Measurements from ENCODE around the gene SDHB.
A peak's percentile ranks its signal among the peaks of the same experiment; 100 is the strongest.

The SDHB gene

GRCh38 chr1:17020502-17020901 lies 33.3 kb downstream of the SDHB start:
- H3K9me3 ChIP-seq (ENCODE audit: insufficient read depth, low read length): no peaks in the 10 kb centered on the region
- peaks cover 29% of the 10 kb centered on the region for H3K36me3 ChIP-seq (replicated peaks; ENCODE audit: low read depth, low read length)
- no peaks in the 10 kb centered on the region for H3K79me2 ChIP-seq (ENCODE audit: low read length)
- no peak overlapping the region for H3K4me2 ChIP-seq (ENCODE audit: low read length)
- H2AFZ ChIP-seq (ENCODE audit: low read depth, low read length): no peak overlapping the region
- no peak overlapping the region for H3K4me3 ChIP-seq (ENCODE audit: low read length)
- H4K20me1 ChIP-seq (ENCODE audit: insufficient read depth, low read length): 0 out of 2 replicates have a peak, but pooled peaks cover 6% of the 10 kb centered on the region
- H3K27me3 ChIP-seq (ENCODE audit: low read depth, low read length): no peaks in the 10 kb centered on the region
- no peak overlapping the region for H3K27ac ChIP-seq (ENCODE audit: low read length)
- H3K9ac ChIP-seq (ENCODE audit: low read length): no peak overlapping the region
- H3K4me1 ChIP-seq (ENCODE audit: low read length): peaks cover 47% of the 10 kb centered on the region
- TF ChIP-seq EZH2phosphoT487 (IDR thresholded peaks at IDR 0.05; ENCODE audit: low read depth): no peak
- no peak for TF ChIP-seq CTCF (IDR thresholded peaks at IDR 0.05; ENCODE audit: low read depth, low read length)

GRCh38 chr1:17018849-17019248 lies 35.0 kb downstream of the SDHB start:
- Histone ChIP-seq H3K4me2 (ENCODE audit: low read length) (peak overlapping the region; percentile 31), H3K9ac (ENCODE audit: low read length) (no peak overlapping the region), H3K4me1 (ENCODE audit: low read length) (peaks cover 35% of the 10 kb centered on the region), H3K9me3 (ENCODE audit: insufficient read depth, low read length) (no peaks in the 10 kb centered on the region), H3K79me2 (ENCODE audit: low read length) (no peaks in the 10 kb centered on the region), H3K36me3 (replicated peaks; ENCODE audit: low read depth, low read length) (peaks cover 26% of the 10 kb centered on the region), H3K27me3 (ENCODE audit: low read depth, low read length) (no peaks in the 10 kb centered on the region), H4K20me1 (ENCODE audit: insufficient read depth, low read length) (0 out of 2 replicates have a peak, but pooled peaks cover 6% of the 10 kb centered on the region), H3K27ac (ENCODE audit: low read length) (peak overlapping the region; percentile 32; the same call in 1 of the 2 replicates), H2AFZ (ENCODE audit: low read depth, low read length) (no peak overlapping the region), H3K4me3 (ENCODE audit: low read length) (peak overlapping the region; percentile 15; the same call in 1 of the 2 replicates)
- TF ChIP-seq EZH2phosphoT487 (IDR thresholded peaks at IDR 0.05; ENCODE audit: low read depth): no peak
- no peak for TF ChIP-seq CTCF (IDR thresholded peaks at IDR 0.05; ENCODE audit: low read depth, low read length)

GRCh38 chr1:17017435-17017834 lies 36.4 kb downstream of the SDHB start:
- H3K4me2 ChIP-seq (ENCODE audit: low read length): no peak overlapping the region
- H2AFZ ChIP-seq (ENCODE audit: low read depth, low read length): no peak overlapping the region
- no peak overlapping the region for H3K27ac ChIP-seq (ENCODE audit: low read length)
- H3K9me3 ChIP-seq (ENCODE audit: insufficient read depth, low read length): no peaks in the 10 kb centered on the region
- peaks cover 21% of the 10 kb centered on the region for H3K4me1 ChIP-seq (ENCODE audit: low read length)
- H3K27me3 ChIP-seq (ENCODE audit: low read depth, low read length): no peaks in the 10 kb centered on the region
- no peak overlapping the region for H3K4me3 ChIP-seq (ENCODE audit: low read length)
- no peaks in the 10 kb centered on the region for H3K79me2 ChIP-seq (ENCODE audit: low read length)
- H4K20me1 ChIP-seq (ENCODE audit: insufficient read depth, low read length): 0 out of 2 replicates have a peak, but pooled peaks cover 1% of the 10 kb centered on the region
- peaks cover 24% of the 10 kb centered on the region for H3K36me3 ChIP-seq (replicated peaks; ENCODE audit: low read depth, low read length)
- H3K9ac ChIP-seq (ENCODE audit: low read length): no peak overlapping the region
- TF ChIP-seq EZH2phosphoT487 (IDR thresholded peaks at IDR 0.05; ENCODE audit: low read depth): no peak
- TF ChIP-seq CTCF (IDR thresholded peaks at IDR 0.05; ENCODE audit: low read depth, low read length): no peak

GRCh38 chr1:17016317-17016661 lies 37.5 kb downstream of the SDHB start:
- TF ChIP-seq EZH2phosphoT487 (IDR thresholded peaks at IDR 0.05; ENCODE audit: low read depth) (no peak), CTCF (IDR thresholded peaks at IDR 0.05; ENCODE audit: low read depth, low read length) (no peak)
- Histone ChIP-seq H3K4me1 (ENCODE audit: low read length) (peaks cover 18% of the 10 kb centered on the region), H3K27ac (ENCODE audit: low read length) (no peak overlapping the region), H3K9me3 (ENCODE audit: insufficient read depth, low read length) (no peaks in the 10 kb centered on the region), H3K9ac (ENCODE audit: low read length) (no peak overlapping the region), H3K4me3 (ENCODE audit: low read length) (no peak overlapping the region), H3K27me3 (ENCODE audit: low read depth, low read length) (no peaks in the 10 kb centered on the region), H2AFZ (ENCODE audit: low read depth, low read length) (no peak overlapping the region), H4K20me1 (ENCODE audit: insufficient read depth, low read length) (no peaks in the 10 kb centered on the region), H3K79me2 (ENCODE audit: low read length) (no peaks in the 10 kb centered on the region), H3K36me3 (replicated peaks; ENCODE audit: low read depth, low read length) (peaks cover 16% of the 10 kb centered on the region), H3K4me2 (ENCODE audit: low read length) (no peak overlapping the region)

All from OCI-LY3 (cell line).